H1 (cell line): ENCODE measurements around the gene BRD8. TPM values are rescaled to one million over a fixed set of nuclear protein-coding genes. Genes with fewer than 3 reads are reported as not detected.
A peak's percentile ranks its signal among the peaks of the same experiment; 100 is the strongest.

Source experiments
- BCL11A ChIP-seq, 2 experiments: IDR thresholded peaks; one replicate each; pipeline ENCODE4 v1.6.1; 2011; ENCODE audit warnings: low read depth in 2 of 2, low read length in 2 of 2, mild to moderate bottlenecking in 2 of 2
- BRCA1 ChIP-seq: IDR thresholded peaks from 2 replicates; pipeline ENCODE4 v1.6.1; 2012; ENCODE audit warnings: low read depth, low read length, improper control_type of control experiment
- HDAC2 ChIP-seq, 2 experiments: fragments of 300-600 bp in 1 of 2; sonication (generic) in 1 of 2; IDR thresholded peaks; 2 replicates each; pipeline ENCODE4 v1.6.1; 2011 to 2012; ENCODE audit warnings: low read depth in 2 of 2, low read length in 2 of 2, mild to moderate bottlenecking in 2 of 2, moderate library complexity in 2 of 2, borderline replicate concordance in 1 of 2, inconsistent platforms in 1 of 2
- PHF8 ChIP-seq: fragments of 200-600 bp; sonication (generic); conservative IDR thresholded peaks from 2 replicates; pipeline ENCODE4 v1.7.1; 2012; ENCODE audit warnings: low read depth, mild to moderate bottlenecking, inconsistent platforms, low read length, moderate library complexity
- RFX5 ChIP-seq: IDR thresholded peaks from 2 replicates; pipeline ENCODE4 v1.6.1; 2011; ENCODE audit warnings: low read depth, low read length, improper control_type of control experiment, borderline replicate concordance
- polyA plus RNA-seq, 7 experiments: library from polyadenylated mRNA; depleted of rRNA in 3 of 7; stranded (reverse) in 5 of 7; unstranded in 2 of 7; fragments of >200 nt in 5 of 7; fragments of 200-250 nt in 2 of 7; gene quantifications; 1 replicate in 5 of 7; 2 replicates in 1 of 7; 4 replicates in 1 of 7; pipeline versions ENCODE4 v1.2.1 to v1.2.3, GENCODE V29; 2011 to 2013; ENCODE audit warnings: missing spikeins in 2 of 7, mixed read lengths in 2 of 7
- total RNA-seq: library from RNA; stranded (reverse); fragmentation: NEBNext Ultra II Directional; extraction: Animal tissue kit (Norgen Biotek cat#: 25700); gene quantifications from 2 replicates; pipeline ENCODE4 v1.2.1, GENCODE V29; 2021
- TF ChIP-seq, protein P1 (sequence below): fragments of 300-600 bp; sonication (generic); IDR thresholded peaks from 2 replicates; pipeline ENCODE4 v1.7.1; 2012; ENCODE audit warnings: low read length, moderate library complexity, mild to moderate bottlenecking, inconsistent platforms; ENCODE audit not compliant: insufficient replicate concordance

The BRD8 gene
- total and polyA plus RNA-seq, 2 of the 8 experiments (the other 6 are each of a cell fraction or from before 2014, with no cell fraction given), result 37.8 to 75.8 TPM

DNA sequence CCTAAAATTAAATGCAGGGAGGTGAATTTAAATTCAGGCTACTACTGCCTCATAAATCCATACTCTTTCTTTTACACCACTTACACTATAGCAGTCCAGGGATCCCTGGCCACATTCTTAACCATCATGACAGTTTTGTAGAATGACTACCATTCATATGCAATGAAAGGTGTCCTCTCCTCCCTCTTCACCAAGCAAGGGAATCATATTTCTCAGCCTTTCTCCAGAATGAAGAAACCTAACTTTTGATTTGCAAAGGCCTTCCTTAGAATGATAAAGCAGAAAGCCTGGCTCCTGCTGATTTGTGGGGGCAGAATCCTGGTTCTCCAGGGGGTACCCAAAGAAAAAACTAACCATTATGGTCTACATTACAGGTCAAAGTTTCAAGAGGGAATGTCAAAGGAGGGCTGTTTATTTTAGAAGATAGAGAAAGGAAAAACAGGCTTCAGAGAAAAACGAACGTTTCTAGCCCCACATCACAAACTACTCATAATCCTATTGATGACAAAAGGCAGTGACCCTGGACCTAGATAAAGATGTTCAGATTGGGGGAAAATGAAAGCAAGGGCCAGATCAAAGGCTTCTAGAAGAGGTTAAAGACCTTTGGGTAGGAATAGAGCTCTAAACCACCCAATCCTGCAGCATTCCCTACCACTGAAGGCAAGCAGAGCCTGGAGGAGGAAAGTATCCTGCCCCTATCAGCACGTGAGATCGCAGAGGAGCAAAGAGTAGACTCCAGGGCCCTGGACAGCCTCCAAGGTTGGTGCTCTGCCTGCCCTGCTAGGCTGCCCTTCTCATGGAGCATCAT, 83.1 kb downstream of the BRD8 start (continued):
- TF ChIP-seq HDAC2 (IDR thresholded peaks at IDR 0.05; ENCODE audit: borderline replicate concordance in 1 of 2, low read depth in 2 of 2, low read length in 2 of 2) (peak; percentile 4 to 65; a peak in 2 of 4 replicates), BCL11A (IDR thresholded peaks at IDR 0.05; ENCODE audit: low read depth in 2 of 2, low read length in 2 of 2) (no peak), RFX5 (no peak), PHF8 (no peak), BRCA1 (no peak)
- TF ChIP-seq, protein P1, sequence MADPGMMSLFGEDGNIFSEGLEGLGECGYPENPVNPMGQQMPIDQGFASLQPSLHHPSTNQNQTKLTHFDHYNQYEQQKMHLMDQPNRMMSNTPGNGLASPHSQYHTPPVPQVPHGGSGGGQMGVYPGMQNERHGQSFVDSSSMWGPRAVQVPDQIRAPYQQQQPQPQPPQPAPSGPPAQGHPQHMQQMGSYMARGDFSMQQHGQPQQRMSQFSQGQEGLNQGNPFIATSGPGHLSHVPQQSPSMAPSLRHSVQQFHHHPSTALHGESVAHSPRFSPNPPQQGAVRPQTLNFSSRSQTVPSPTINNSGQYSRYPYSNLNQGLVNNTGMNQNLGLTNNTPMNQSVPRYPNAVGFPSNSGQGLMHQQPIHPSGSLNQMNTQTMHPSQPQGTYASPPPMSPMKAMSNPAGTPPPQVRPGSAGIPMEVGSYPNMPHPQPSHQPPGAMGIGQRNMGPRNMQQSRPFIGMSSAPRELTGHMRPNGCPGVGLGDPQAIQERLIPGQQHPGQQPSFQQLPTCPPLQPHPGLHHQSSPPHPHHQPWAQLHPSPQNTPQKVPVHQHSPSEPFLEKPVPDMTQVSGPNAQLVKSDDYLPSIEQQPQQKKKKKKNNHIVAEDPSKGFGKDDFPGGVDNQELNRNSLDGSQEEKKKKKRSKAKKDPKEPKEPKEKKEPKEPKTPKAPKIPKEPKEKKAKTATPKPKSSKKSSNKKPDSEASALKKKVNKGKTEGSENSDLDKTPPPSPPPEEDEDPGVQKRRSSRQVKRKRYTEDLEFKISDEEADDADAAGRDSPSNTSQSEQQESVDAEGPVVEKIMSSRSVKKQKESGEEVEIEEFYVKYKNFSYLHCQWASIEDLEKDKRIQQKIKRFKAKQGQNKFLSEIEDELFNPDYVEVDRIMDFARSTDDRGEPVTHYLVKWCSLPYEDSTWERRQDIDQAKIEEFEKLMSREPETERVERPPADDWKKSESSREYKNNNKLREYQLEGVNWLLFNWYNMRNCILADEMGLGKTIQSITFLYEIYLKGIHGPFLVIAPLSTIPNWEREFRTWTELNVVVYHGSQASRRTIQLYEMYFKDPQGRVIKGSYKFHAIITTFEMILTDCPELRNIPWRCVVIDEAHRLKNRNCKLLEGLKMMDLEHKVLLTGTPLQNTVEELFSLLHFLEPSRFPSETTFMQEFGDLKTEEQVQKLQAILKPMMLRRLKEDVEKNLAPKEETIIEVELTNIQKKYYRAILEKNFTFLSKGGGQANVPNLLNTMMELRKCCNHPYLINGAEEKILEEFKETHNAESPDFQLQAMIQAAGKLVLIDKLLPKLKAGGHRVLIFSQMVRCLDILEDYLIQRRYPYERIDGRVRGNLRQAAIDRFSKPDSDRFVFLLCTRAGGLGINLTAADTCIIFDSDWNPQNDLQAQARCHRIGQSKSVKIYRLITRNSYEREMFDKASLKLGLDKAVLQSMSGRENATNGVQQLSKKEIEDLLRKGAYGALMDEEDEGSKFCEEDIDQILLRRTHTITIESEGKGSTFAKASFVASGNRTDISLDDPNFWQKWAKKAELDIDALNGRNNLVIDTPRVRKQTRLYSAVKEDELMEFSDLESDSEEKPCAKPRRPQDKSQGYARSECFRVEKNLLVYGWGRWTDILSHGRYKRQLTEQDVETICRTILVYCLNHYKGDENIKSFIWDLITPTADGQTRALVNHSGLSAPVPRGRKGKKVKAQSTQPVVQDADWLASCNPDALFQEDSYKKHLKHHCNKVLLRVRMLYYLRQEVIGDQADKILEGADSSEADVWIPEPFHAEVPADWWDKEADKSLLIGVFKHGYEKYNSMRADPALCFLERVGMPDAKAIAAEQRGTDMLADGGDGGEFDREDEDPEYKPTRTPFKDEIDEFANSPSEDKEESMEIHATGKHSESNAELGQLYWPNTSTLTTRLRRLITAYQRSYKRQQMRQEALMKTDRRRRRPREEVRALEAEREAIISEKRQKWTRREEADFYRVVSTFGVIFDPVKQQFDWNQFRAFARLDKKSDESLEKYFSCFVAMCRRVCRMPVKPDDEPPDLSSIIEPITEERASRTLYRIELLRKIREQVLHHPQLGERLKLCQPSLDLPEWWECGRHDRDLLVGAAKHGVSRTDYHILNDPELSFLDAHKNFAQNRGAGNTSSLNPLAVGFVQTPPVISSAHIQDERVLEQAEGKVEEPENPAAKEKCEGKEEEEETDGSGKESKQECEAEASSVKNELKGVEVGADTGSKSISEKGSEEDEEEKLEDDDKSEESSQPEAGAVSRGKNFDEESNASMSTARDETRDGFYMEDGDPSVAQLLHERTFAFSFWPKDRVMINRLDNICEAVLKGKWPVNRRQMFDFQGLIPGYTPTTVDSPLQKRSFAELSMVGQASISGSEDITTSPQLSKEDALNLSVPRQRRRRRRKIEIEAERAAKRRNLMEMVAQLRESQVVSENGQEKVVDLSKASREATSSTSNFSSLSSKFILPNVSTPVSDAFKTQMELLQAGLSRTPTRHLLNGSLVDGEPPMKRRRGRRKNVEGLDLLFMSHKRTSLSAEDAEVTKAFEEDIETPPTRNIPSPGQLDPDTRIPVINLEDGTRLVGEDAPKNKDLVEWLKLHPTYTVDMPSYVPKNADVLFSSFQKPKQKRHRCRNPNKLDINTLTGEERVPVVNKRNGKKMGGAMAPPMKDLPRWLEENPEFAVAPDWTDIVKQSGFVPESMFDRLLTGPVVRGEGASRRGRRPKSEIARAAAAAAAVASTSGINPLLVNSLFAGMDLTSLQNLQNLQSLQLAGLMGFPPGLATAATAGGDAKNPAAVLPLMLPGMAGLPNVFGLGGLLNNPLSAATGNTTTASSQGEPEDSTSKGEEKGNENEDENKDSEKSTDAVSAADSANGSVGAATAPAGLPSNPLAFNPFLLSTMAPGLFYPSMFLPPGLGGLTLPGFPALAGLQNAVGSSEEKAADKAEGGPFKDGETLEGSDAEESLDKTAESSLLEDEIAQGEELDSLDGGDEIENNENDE, result peak; percentile 91
